SIG-M5 treated with dmso at 0.1 percent for 504 hours (cell line): Measurements from ENCODE around the gene NXNL2.

ENCODE experiments used
- DNase-seq: peaks from one replicate; lab custom pipeline; 2025; ENCODE audit not compliant: unreplicated experiment; lab: John Stamatoyannopoulos, UW

NXNL2 gene

DNA sequence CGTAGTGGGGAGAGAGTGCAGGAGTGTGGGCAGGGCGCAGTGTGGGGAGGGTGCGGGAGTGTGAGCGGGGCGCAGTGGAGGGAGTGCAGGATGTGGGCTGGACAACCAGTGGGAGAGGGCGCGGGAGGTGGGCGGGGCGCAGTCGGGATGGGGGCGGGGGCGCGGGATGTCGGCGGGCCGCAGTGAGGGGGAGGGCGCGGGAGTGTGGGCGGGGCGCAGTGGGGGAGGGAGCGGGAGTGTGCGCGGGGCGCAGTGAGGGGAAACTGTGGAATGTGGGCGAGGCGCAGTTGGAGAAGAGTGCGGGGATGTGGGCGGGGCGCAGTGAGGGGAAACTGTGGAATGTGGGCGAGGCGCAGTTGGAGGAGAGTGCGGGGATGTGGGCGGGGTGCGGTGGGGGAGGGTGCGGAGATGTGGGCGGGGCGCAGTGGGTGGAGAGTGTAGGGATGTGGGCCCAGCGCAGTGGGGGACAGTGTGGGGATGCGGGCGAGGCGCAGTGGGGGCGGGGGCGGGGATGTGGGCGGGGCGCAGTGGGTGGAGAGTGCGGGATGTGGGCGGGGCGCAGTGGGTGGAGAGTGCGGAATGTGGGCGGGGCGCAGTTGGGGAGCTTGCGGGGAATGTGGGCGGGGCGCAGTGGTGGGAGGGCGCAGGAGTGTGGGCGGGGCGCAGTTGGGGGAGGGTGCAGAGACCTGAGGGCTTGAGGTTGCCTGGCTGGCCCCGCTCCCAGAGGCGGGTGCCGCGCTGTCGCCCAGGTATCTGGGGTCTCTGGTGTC, at the start of gene NXNL2:
Gene NXNL2, plus strand, starts transcription at position 723 of the 770 bp plus-strand sequence. CDS start 257 bp downstream, outside the sequence.
- peak; percentile 19 for DNase-seq

DNA sequence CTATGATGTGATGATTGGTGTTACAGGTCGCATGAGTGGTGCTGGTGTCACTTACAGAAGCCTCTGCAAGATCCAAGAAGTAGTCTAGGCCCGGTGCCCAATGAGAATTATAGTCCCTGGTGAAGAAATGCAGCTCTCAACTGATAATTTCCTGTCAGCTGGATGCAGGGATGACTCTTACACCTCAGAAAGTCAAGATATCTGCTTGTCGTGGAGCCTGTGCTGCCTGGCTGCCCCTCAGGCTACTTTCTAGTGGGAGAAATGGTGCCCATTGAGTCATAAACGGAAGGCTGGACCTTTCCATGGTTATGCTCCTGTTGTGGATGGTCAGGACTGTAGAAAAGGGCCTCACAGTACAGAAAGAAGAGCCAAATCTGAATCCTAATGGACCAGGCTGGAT, 46.8 kb upstream of the NXNL2 start:
- no peak for DNase-seq

DNA sequence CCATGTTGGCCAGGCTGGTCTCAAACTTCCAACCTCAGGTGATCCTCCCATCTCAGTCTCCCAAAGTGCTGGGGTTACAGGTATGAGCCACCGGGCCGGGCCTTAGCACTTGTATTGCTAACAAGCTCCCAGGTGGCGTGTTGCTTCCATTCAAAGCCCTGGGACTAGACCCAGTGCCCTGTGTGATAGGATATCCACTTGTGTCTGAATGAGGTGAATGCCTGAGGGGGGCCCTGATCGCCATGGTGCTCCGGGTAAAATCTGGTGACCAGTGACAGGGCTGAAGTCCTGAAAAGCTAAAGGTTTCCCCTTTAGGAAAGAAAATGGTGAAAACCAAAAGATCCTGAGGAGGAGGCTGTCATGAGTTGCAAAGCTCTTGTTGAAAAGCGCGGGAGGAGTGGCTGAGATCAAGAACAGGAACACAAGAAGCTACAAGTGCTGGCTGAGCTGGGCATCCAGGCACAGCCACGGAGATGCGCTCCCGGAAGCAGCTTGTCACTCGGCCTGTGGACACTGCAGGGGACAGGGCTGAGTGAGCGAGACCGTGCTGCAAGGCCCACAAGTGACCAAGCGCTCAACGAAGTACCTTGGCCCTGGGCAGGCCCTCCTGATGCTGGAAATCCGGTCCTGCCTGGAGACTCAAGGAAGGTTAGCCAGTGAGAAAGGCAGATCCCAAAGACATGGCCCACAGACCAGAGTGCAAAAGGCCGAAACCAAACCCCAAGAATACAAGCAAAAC, 39.8 kb upstream of the NXNL2 start:
- DNase-seq: no peak

DNA sequence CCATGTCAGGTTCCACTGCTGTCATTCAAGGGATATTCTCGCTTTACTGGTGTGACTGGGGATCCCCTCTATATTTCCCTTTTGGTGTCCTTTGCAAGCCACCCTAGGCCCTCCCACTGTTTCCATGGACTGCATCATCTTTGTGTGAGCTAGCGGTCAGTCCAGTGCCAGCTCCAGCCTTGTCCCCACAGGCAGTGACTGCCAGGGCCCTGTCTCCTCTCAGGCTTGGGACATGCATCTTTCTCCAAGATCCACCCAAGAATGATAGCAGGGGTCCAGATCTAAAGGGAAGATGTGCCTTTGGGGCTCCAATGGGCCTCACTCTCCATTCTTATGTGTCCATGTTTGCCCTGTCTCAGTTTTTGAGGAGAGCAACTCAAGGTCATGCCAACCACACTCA, 37.8 kb upstream of the NXNL2 start:
- DNase-seq: no peak

DNA sequence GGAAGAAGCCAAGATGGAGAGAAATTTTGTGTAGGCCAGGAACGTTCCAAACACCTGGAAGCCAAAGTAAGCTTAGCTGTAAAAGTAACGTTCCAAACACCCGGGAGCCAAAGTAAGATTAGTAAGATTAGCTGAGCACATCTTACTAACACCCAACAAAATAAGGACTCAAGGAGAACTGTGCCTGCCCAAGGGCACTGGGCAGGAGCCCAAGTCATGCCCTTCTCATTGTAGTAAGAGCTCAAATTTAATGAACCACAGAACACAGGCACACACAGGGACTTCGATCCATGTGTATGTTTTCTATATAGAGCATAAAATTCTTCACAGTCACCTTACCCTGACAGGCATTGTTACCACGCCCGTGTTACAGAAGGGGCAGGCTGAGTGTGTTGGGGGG, 36.1 kb upstream of the NXNL2 start:
- no peak for DNase-seq

DNA sequence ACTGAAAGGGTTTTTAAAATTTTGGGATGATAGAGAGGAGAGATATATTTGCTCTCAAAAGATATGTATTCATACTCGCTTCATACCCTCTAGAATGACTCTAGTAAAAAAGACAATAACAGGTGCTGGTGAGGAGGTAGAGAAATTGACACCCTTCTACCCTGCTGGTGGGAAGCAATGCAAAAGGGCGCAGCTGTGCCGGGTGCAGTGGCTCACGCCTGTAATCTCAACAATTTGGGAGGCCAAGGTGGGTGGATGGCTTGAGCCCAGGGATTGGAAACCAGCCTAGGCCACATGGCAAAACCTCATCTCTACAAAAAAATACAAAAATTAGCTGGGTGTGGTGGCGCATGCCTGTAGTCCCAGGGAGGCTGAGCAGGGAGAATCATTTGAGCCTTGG, 33.9 kb upstream of the NXNL2 start:
- no peak for DNase-seq

DNA sequence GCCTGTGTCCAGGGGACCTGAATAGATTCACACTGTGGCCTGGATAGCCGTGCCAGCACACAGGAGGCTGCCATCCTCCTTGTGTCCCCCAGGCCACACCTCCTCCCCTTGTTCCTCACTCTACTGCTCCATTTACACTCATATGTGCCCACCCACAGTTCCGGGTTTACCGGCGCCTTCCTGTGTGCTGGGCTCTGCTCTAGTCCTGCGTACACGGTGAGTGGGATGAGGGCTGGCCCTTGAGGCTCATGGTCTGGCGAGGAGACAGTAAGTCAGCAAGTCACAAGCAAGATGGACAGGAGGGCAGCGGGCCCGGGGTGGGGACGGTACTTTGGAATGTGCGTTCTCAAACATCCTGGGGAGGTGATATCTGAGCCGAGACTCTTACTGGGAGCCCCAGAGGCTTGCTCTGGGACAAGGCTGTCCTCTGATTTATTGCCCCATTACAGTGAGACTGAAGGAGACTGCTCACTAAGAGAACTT, 32.4 kb upstream of the NXNL2 start:
- DNase-seq: no peak

DNA sequence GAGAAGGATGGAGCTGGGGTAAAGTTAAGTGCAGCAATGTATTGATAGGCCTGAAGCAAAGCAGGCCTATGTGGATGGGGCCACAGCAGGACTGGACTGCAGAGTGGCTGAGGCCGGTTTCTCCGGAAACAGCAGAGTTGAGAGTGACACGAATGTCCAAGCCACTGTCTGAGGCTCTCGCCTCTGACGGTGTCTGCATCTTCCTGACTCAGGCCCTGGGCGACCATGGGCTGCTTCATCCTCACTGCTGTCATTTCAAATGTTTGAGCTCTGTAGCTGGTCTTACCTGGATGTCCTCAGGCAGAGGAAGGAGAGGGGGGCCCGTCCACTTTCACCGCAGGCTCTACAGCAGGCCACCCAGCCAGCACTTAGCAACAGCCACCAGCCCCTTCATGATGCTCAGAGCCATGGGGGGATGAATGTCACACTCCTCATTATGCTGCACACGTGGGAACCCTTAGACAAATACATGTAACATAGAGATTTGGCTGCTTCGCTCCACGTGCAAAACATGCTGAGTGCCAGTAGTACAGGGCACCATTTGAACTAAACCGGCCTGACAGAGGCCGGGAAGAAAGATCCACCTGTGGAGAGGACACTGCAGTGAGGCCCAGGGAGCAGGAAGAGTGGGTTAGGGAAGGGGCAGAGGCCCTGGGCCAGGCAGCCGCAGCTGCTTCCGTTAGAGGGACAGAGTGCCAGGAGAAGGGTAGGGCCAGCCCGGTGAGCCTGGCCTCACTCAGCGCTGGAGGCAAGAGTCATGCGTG, 31.7 kb upstream of the NXNL2 start:
- no peak for DNase-seq

DNA sequence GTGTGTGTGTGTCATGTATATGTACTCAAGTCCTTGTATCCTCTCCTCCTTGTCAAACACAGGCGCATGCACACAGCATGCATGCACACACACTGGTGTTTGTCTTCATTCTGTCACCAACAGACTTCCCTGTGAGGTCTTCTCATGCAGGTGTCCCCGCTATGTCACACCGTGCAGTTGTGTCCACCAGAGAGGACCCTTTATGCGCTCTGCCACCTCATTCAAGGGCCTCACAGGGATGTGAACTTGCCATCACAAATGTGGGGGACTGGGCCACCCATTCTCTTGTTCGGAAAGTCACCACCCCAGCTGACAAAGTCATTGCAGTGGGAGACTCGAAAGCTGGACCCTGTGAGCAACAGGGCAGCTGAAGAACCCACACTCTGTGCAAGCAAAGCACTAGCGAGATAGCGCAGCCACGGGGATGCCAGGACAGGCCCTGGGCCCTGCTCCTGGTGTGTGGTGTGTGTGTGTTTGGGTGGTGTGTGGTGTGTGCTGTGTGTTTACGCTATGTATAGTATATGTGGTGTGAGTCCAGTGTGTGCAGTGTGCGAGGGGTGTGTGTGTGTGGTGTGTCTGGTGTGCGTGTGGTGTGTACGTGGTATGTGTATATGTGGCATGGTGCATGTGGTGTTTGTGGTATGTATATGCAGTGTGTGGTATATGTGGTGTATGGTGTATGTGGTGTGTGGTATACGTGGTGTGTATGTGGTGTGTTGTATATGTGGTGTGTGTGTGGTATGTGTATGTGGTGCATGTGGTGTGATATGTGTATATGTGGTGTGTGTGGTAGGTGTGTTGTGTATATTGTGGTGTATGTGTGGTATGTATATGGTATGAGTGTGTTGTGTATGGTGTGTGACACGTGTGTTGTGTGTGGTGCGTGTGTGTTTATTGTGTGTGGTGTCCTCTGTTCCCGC, 30.9 kb upstream of the NXNL2 start:
- DNase-seq: no peak

DNA sequence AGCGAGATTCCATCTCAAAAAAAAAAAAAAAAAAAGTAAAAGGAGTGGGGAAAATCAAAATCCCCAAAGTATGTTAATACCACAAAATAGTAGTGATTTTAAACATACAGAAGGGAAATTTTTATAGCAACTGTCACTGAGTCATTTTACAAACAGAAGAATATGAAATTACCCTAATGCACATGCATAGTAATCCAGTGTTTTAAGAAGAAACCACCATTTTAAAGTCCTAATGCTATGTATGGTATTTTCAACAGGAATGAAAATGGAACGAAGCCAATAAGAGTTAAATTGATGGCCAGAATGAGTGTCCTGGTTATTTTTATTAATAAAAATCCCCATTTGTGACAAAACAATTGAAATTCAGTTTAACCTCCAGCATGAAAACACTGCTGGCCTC, 26.7 kb upstream of the NXNL2 start:
- DNase-seq: no peak

DNA sequence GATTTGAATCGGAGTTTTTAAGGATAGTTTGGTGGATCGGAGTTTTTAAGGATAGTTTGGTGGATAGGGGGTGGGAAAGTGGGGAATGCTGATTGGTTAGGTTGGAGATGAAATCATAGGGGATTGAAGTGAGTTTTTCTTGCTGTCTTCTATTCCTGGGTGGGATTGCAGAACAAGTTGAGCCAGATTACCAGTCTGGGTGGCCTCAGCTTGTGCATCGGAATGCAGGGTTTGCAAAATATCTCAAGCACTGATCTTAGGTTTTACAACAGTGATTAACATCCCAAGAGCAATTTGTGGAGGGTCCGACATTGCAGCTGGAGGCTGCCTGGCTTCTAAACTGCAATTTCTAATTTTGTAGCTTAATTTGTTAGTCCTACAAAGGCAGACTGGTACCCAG, 23.1 kb upstream of the NXNL2 start:
- no peak for DNase-seq

DNA sequence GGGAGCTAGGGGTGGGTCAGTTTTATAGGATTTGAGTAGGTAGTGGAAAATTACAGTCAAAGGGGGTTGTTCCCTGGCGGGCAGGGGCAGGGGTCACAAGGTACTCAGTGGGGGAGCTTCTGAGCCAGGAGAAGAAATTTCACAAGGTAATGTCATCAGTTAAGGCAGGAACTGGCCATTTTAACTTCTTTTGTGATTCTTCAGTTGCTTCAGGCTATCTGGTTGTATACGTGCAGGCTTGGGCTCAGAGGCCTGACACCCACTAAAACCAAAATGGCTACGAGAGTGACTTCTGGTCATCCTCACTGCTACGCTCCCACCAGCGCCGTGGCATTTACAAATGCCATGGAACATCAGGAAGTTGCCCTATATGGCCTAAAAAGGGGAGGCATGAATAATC, 20.7 kb upstream of the NXNL2 start:
- DNase-seq: no peak

DNA sequence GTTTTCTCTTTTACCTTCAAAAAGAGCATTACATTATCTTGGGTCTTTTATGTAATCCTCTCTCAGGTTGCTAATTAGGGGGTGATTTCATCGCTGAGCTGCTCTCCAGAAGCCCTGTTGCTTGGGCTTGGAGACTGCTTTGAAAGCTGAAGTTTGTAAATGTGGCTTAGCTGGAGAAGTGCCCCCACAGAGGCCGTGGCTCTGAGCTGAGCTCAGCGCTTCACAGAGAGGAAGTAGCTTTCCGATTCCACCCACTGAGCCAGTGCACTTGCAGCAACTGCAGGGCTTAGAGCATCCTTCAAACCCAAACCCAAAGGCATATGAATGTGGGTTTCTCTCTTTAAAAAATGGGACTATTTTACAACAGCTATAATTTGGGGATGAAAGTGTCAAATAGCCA, 13.7 kb upstream of the NXNL2 start:
- peak; percentile 30 for DNase-seq

DNA sequence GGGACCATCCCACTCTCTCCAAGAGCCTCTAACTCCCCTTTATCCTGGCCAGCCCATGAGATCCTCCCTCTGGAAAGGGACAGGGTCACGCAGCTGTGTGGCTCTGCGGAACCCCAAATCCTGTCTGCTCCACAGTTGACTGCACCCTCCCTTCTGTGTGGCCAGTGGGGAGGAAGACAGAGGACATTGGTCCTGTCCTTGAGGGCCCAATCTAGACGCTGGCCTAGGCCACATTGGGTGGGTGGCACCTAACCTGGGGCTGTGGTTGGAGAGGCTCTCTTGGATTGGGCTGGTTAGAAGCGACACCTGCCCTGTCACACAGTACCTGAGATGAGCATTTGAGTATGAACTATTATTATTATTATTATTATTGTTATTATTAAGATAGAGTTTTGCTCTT, 12.6 kb upstream of the NXNL2 start:
- DNase-seq: no peak

DNA sequence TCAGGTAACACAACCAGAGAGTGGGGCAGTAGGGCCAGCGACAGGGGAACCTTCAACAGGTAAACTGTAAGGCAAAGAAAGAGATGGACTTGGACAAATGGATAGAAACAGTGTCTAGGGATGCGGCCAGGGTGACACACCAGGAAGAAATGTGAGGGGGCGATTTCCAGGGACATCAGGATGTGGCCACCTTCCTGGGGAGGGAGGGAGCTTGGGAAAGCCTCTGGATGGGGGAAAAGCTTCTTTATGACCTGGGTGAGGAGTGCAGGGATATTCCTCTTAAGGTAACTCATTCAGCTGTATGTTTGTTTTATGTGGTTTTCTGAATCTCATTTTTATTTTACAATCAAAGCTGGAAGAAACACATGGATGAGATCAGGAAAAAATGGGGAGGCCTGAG, 11.9 kb upstream of the NXNL2 start:
- DNase-seq: no peak

DNA sequence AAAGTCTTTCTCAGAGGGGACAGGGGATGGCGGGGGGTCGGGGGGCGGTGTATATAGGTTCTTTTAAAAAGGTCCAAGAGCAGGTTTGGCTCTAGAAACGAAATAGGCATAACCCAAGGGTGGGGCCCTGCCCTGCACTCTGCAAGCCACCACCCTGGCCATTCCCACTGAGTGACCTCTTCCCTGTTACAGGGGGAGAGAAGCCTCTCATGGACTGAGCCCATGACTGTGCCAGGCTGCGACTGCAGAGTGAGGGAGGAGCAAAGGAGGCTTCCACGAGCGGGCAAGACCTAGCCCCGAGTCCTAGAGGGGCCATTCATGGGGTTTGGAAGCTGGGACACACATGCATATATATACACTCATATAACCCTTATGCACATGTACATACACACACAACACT, 10.1 kb upstream of the NXNL2 start:
- no peak for DNase-seq

DNA sequence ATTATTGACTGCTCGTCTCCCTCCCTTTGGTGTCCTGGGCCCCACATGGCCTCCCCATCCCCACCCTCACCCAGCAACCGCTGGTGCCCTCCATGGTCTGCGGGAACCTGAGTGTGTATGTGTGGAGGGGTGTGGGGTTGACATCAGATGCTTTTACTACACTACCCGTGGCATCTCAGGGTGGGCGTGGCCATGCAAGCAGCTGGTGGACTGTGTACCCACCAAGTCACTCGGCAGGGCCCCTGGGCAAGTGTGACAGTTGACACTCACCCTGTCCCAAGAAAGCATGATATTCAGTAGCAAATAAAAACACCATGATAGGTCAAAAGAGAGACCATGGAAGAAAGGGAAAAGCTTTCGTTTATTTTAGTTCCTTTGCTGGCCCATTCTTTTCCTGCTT, 7.4 kb upstream of the NXNL2 start:
- no peak for DNase-seq

DNA sequence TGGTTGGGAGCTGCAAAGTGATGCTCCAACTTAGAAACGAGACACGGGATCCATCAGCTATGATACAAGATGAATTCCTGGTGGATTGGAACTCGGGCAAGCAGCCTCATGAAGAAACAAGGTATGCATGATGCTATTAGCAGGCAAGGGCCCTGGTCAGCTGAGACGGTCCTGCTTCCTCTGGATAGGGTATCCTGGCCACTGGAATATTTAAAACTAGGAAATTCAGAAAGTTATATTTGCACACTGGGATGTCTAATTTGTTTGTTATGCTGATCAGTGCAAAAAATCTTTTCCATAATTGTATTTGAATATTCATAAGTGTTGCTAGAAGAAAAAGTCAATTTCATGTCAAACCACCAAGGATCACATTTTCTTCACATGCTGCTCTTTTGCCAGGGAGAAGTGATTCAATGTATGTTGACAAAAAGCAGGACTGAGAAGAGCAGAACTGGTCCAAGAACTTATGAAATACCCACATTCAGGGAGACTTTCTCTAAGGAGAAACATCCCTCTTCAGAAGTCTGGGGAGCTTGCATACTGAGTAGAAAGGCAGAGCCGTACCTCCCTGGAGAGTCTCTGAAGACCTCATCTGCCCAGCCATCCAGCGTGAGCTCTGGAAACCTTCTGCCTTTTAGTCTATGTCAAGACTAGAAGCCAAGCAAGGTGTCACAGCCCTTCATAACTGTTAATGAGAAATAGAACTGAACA, 6.7 kb upstream of the NXNL2 start:
- no peak for DNase-seq

DNA sequence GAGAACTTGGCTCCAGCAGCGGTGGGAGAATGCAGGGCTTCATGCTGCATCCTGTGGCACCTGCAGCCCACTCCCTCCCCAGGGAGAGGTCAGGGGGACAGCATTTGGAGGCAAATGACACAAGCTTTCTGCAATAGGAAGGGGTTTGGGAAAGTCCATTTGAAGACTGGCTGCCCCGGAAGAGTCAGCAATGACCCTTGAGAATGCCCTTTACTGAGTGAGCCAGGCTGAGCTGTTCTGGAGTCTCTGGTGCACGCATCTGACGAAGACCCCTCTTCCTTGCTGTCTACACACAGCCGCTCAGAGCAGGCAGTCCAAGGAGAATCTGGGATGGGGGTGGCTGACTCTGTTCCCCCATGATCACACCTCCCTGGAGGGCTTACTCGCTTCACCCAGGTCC, 5.5 kb upstream of the NXNL2 start:
- DNase-seq: no peak

DNA sequence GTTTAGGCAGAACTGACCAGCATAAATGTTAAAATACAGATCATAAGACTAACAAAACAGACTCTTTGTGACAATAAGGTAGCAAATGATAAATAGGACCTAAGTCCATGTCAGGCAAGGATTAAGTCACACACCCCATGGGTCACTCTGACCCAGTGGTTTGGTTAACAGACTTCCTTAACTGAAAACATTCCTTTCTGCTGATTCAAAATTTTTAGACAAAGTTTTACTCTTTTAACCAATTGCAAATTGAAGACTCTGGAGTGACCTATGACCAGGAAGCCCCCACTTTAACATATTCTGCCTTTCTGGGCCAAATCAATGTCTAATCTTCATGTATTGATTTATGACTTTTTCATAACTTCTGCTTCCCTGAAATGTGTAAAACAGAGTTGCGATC, 4.9 kb upstream of the NXNL2 start:
- no peak for DNase-seq
